ENCODE measurements around the gene PLCL2.
A peak's percentile ranks its signal among the peaks of the same experiment; 100 is the strongest.
"Not testable (repeated sequence)": the region's sequence is repeated elsewhere in the genome, so short reads cannot be mapped to it uniquely, and the experiment has no call there.

PLCL2 gene

DNA sequence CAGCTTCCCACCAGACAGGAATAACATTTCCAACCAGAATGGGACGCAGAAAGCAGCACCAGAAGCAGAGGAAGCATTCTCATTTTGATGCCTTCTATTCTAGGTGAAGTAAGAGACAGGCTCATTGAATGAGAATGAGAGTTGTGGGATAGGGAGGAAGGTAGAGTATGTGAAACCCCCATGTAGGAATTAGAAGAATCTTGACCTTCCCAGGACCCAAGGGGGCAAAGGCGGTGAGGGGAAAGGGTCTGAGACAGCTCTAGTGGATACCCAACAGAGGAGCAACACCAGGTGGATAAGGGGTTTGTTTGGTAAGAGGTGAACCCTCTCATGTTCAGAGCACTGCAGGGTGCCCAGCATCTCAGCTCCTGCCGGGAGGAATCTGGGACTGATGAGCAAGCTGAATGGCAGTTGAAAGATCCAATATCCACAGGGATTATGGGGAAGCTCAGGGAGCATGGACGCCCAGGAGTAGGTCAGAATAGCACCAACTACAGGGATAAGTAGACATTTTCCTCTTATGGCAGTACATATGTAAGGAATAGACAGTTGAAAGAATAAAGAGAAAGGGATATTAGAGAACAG is 77.0 kb downstream of the PLCL2 start:
- no peak for DNase-seq (ENCODE audit: low spot score)

DNA sequence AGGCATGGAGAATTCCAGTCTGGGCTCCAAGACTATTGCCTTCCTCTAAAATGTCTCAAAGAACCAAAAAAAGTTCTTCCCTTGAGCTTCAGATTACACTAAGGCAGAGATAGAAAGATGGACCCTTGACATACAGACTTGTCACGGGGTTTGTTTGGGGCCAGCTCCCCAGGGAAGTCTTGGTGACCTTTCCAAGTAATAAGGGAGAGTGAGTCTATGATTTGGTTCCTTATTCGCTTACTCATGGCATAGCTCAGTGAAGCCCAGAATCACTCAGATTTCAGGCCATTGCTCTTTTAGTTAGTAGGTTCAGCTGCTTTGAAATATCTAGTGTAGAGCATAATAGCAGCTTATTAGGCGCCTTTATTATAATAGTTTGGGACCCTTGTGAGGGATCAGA is 90.3 kb downstream of the PLCL2 start:
- DNase-seq (ENCODE audit: low spot score), result no peak

DNA sequence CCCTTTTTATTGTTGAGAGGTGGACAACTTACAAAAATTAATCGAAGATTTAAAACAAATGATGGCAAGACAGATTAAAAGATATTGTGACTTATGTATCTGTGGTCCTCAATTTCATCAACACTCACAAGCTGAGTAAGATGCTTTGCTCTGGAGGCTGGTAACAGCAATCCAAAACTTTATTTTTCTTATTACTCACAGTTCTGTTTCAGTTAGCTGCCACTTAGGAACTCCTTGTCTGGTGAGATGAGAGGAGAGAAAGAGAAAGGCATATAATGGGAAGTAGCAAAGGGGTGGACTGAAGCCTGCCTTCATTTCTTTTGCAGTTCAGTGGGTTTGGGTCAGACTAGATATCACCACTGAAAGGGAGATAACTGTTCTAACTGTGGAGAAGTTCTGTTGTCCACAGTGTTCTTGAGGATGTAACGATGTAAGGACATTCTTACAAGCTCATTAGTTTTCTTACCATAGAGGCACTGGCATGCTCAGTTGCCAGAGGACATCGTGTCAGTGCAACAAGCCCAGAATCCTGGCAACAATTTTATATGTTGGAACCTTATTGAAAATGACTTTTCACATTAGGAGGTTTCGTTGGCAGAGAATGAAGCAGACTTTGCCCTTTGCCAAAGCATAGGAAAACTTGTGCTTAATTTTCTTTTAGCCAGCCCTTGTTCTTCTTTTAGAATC is 93.6 kb downstream of the PLCL2 start:
- DNase-seq (ENCODE audit: low spot score), result peak; percentile 28

DNA sequence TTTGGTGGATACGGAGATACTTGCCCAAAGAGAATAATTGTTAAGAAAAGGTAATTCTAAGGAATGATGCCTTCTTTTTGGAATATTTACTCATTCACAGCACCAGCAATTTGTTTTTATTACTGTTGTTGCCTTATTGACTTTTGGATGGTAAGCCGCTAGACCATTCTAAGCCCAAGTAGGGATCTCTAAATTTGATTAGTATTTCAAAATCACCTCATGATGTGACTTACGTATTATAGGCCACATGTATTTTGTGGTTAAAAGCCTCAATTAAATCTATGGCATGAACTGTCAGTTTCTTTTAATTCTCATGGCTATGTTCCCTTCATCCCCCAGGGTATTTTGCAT is 94.1 kb downstream of the PLCL2 start:
- no peak for DNase-seq (ENCODE audit: low spot score)

DNA sequence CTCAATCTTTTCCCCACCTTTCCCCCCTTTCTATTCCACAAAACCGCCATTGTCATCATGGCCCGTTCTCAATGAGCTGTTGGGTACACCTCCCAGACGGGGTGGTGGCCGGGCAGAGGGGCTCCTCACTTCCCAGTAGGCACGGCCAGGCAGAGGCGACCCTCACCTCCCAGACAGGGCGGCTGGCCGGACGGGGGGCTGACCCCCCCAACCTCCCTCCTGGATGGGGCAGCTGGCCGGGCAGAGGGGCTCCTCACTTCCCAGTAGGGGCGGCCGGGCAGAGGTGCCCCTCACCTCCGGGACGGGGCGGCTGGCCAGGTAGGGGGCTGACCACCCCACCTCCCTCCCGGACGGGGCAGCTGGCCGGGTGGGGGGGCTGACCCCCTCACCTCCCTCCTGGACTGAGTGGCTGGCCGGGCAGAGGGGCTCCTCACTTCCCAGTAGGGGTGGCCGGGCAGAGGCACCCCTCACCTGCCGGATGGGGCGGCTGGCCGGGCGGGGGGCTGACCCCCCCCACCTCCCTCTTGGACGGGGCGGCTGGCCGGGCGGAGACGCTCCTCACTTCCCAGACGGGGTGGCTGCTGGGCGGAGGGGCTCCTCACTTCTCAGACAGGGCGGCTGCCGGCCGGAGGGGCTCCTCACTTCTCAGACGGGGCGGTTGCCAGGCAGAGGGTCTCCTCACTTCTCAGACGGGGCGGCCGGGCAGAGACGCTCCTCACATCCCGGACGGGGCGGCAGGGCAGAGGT is 95.2 kb downstream of the PLCL2 start:
- not testable (repeated sequence) for DNase-seq (ENCODE audit: low spot score)

DNA sequence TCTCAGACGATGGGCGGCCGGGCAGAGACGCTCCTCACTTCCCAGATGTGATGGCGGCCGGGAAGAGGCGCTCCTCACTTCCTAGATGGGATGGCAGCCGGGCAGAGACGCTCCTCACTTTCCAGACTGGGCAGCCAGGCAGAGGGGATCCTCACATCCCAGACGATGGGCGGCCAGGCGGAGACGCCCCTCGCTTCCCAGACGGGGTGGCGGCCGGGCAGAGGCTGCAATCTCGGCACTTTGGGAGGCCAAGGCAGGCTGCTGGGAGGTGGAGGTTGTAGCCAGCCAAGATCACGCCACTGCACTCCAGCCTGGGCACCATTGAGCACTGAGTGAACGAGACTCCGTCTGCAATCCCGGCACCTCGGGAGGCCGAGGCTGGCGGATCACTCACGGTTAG is 95.8 kb downstream of the PLCL2 start:
- DNase-seq (ENCODE audit: low spot score), result not testable (repeated sequence)

DNA sequence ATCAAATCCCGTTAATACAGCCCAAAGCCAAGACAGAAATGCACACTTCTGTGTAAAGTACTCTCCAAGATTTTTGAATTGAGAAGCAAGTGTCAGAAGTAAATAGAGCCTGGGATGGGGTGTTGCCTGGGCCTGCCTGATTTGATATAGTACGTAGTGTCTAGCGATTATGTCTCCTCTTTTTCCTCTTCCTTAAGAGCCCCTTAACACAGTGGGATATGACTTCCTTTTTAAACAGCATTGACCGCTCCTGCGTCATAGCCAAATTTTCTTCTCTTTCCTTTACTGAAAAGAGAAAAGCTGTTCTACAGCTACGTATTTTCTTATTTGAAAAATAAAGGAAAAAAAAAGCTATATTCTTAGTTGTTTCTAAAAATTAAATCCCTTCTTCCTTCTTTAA is 97.7 kb downstream of the PLCL2 start:
- DNase-seq (ENCODE audit: low spot score), result no peak

DNA sequence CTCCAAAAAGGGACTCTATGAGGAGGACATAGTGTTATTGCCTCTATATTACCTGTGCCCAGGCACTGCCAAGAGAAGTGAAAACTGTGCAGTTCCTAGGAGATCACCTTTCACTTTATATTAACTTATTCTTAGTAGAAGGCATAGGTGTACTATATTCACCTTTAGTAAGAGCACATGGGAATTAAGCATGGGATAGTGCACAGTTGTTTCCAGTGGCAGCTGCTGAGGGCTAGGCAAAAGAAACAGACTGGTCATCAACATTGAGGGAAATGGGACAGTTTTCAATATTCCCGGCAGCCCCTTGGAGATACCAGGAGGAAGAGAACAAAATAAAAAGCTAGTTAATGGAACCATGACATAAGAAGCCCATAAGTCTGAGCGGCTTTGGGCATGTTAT is 100.9 kb downstream of the PLCL2 start:
- no peak for DNase-seq (ENCODE audit: low spot score)

DNA sequence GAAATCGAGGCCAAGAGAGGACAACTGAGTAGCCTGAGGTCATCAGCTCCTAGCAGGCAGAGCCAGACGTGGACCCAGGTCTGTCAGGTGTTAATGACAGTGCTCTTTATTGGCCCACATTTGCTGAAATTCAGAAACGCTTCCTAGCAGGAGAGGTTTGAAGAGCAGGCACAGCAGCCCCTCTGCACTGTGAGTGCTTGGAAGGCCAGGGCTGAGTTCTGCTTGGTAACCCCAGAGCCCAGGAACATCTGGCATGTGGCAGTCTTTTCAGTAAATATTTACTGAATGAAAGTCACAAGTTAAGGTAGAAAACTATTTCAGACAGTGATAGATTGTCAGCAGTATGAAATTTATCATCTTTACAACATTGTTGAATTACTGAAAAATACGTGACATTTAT is 102.4 kb downstream of the PLCL2 start:
- no peak for DNase-seq (ENCODE audit: low spot score)

DNA sequence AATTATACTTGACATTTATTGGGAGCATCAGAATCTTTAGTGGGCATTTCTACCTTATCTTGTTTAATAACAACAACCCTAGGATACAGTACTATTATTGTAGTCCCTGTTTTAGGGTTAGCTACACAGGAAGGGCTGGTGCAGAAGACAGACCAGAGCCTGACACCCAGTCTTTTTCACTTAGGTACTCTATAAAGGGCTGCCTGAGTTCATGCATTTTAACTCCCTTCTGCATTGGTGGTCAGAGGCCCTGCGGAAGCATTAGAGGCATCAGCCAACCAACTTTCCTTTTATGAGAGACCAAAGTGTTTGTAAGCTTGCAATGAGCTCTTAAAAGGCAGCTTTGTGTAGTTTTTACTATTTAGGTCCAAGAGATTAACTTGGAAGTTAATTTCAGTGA is 105.4 kb downstream of the PLCL2 start:
- no peak for DNase-seq (ENCODE audit: low spot score)

DNA sequence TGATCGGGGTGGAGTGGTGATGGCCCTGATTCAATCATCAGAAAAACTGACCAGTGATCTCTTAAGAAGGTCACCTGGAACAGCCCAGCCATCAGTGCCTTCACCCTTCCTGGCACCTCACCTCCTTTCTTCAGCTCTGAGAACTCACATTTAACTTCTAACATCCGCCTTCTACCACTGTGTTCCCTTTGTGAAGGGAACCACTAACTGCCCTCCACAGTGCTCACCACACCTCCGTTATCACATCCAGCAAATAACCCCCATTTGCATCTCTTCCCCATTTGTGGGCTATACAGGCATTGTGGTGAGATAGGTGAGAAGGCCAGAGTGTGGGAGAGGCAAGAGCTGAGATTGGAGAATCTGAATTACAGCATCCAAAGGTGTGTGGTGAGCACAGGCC is 107.4 kb downstream of the PLCL2 start:
- DNase-seq (ENCODE audit: low spot score), result no peak

DNA sequence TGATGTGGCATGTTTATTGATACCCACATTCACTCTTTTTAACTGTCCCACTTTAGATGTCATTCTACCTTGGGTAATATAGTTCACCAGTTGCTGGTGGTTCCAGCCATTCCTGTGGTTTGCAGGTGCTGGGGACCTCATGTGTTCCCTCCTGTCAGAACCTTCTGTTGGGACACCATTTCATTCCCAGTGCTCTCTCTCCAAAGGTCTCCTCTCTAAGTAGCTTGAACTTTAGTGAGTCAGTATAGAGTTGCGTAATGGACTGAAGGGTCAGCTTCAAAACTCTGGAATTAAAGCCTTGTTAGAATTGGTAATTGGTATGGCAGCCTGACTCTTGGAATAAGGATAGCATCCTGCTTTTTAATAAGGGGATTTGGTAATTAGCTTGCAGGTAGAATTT is 108.5 kb downstream of the PLCL2 start:
- DNase-seq (ENCODE audit: low spot score), result no peak

DNA sequence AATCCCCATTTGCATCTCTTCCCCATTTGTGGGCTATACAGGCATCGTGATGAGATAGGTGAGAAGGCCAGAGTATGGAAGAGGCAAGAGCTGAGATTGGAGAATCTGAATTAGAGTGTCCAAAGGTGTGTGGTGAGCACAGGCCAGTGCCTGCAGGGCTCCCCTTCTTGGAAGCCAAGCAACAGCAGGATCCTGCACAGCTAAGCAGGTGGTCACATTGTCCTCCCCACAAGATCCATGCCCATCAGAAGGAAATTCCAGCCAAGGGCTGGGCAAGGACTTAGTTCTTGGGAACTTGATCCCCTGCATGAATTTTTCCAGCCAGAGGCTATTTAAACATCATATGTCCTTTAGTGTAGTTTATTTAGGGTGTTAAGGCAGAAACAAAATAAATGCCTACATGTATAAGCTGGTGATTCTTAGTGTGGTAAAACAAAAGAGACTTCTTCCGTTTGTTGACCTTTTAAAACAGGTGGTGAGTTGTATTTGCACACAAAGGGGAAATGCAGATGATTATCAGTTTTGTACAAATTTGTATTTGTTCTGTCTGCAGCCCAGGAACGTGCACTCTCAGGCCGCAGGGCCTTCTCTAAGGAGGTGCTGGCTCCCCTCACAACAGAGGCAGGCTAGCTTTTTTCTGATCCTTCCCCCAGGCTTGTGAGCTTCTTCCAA is 110.2 kb downstream of the PLCL2 start:
- DNase-seq (ENCODE audit: low spot score), result no peak

DNA sequence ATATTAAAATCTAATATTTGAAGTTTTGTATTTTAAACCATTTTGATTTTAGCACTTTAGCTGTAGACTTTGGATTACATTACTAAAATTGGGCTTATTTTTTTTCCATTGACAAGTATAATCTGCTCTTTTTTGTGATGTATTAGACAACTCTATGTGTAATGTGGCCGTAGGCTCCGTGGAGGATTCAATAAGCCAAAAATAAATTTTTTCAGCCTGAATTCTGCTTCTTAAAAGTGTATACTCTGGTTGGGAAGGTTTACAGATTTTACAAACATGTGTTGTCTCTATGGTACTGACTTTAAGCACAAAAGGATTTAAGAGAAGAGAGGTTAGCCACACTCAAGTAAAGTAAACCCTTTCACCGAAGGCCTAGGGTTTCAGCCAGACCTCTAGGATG is 110.8 kb downstream of the PLCL2 start:
- DNase-seq (ENCODE audit: low spot score), result no peak

DNA sequence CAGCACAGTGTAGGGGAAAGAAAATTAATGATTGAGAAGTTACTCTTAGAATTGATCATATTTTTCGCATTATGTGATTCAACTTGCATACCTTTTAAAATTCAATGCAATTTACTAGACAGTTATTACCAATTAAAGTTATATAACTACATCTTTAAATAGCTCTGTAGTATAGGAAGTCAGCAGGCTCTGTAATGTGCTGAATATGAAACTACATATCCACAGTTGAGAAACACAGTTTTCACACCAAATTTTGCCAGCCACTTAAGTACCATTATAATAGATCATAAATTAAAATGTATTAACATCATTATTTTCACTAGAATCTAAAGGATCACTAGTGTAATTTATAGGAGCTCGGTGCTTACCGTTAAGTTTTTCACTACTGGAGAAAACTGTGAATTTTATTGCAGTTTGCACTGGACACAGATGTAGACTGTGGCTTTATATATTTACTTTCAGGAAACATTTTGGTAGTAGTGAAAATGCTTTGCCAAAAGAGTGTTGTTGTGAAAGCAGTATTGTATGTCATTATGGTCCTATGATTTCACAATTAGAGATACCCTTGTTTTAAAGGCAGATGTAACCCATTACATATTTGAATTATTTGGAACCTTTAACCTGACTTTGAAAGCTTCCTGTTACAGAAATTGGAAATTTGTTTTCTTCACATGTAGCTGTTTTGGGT is 113.6 kb downstream of the PLCL2 start:
- no peak for DNase-seq (ENCODE audit: low spot score)

DNA sequence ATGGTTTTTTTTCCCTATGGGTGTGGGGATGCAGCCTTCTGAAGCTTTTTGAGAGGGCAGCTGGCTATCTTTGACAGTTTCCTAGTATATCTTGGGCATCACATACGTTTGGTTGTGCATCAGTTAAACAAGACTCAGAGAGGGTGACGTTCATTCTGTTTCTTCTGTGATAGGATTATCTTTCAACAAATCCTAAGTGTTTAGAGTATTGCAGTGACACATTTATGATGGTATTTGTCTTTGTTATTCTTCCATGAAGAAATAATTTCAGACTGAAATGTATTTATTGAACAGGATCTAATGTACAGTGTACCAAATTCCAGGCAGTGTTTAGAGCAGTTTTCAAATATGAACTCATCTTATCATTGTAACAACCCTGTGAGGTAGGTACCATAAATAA is 114.4 kb downstream of the PLCL2 start:
- DNase-seq (ENCODE audit: low spot score), result no peak

DNA sequence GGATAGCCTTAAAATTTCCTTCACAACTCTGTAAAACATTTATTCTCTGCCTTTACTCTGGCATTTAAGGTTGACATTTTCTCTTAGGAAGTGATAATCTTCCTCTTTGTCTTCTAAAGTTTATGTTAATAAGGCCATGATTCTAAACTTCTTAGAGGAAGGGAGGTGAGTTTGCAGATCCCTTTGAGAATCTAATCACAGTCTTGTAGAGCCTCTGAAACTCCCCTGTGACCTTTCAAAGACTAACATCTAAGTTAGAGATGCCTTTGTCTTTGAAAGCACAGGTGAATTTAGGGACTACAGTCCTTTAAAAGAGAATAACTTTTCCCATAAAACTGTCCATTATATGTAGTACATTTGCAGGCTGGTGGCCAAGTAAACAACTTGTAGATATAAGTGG is 115.1 kb downstream of the PLCL2 start:
- no peak for DNase-seq (ENCODE audit: low spot score)

DNA sequence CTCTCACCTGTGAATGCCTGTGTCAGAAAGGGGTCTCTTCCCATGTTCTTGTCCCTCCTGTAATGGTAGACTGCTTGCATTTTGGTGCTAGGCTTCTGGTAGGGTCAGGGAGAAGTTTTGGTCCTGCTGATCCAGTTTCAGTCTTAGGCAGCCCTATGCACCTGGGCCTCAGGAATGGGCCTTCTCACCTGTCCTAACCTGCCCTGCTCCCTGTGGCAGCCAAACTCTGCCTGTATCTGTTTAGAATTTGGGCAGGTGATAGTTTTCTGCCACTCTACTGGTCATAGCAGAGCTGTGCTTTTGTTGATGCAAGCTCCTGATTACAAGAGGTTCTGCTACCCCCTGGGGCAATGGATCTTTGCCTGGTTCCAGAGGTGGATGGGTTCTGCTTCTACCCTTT is 118.7 kb downstream of the PLCL2 start:
- DNase-seq (ENCODE audit: low spot score), result no peak

DNA sequence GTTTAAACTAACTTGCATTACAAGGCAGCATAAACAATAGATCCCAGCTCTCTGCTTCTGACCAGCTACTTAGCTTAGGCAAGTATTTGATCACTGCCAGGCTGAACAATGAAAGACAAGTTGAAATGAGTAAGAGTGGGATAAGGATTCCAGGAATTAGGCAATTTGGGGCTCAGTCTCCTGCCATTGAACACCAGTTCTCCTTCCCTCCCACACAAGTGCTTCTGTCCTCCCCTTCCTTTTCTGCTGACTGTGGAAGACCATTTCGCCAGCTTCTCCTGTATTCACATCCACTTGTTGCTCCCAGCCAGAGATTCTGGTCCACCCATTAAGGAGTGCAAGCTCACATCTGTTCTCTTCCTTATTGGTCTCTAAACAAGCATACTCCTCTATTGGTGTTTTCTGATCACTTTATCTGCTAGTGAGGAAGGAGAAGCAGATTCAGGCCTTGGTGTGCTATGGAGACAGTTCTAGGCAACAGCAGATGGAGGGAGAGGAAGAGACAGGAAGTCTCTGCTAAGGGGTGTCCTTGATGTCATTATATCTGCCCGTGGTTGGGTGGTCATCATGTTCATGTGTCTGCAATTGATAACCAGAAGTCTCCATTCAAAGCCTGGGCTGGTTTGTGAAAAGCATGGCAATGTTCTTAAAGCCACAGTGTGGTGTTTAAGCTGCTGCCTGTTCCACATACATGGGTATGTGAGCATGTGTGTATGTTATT is 121.5 kb downstream of the PLCL2 start:
- no peak for DNase-seq (ENCODE audit: low spot score)

DNA sequence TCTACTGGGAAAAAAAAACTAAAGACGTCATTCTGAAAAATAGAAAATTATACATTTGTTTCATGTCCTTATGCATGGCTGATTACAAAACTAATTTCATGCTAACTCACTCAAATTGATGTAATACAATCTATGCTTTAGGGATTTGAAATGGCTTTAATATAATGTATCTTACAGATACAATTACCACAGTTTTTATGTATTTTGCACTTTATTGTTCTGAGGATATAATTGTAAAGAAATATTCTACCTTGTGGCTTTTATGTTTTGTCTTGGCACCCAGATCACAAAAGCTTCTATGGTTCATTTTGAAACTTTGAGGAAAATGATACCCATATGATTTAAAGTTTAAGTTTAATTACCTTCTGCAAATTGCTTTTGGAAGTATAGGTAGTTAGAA is 122.5 kb downstream of the PLCL2 start:
- no peak for DNase-seq (ENCODE audit: low spot score)

DNA sequence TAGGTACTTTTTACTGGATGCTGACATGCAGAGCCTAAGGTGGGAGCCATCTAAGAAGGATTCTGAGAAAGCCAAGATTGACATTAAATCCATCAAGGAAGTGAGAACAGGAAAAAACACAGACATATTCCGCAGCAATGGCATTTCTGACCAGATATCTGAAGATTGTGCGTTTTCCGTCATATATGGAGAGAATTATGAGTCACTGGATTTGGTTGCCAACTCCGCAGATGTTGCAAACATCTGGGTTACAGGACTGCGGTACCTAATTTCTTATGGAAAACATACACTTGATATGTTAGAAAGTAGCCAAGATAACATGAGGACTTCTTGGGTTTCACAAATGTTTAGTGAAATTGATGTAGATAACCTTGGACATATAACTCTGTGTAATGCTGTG is 125.1 kb downstream of the PLCL2 start:
- DNase-seq (ENCODE audit: low spot score), result no peak
